Mesodermal cell (in vitro differentiated cells): ENCODE results near the gene EPS8L2.

Source experiments
- H3K27ac ChIP-seq: 2 replicates; pipeline ENCODE4 v1.7.0; 2013; ENCODE audit warnings: mild to moderate bottlenecking, low read depth, low read length, moderate library complexity; ENCODE audit not compliant: severe bottlenecking
- H3K36me3 ChIP-seq: 2 replicates; pipeline ENCODE4 v1.7.1; 2013; ENCODE audit warnings: mild to moderate bottlenecking, low read length, moderate library complexity; ENCODE audit not compliant: control insufficient read depth, insufficient read depth
- H3K4me1 ChIP-seq: one replicate; pipeline ENCODE4 v1.7.1; 2013; ENCODE audit warnings: mild to moderate bottlenecking, low read length; ENCODE audit not compliant: insufficient read depth, control insufficient read depth, poor library complexity, severe bottlenecking
- H3K4me3 ChIP-seq: 2 replicates; pipeline ENCODE4 v1.7.0; 2013; ENCODE audit warnings: low read length, control low read depth, mild to moderate bottlenecking; ENCODE audit not compliant: insufficient read depth, poor library complexity, severe bottlenecking; ENCODE audit errors: extremely low read depth
- H3K9me3 ChIP-seq: 2 replicates; pipeline ENCODE4 v1.7.1; 2013; ENCODE audit warnings: mild to moderate bottlenecking, low read length, moderate library complexity; ENCODE audit not compliant: control insufficient read depth
- WGBS, 2 experiments: methylation state at CpG; one replicate each; pipeline ENCODE4 v1.1.5; 2013; ENCODE audit warnings: missing lambda C conversion rate in 2 of 2; ENCODE audit not compliant: insufficient coverage in 2 of 2; 5-methylcytosine and 5-hydroxymethylcytosine counted together

The EPS8L2 gene

GRCh38 chr11:764322-765024 is 58.4 kb downstream of the EPS8L2 start:
- 91 to 97% methylated on average over 15 to 17 of the region's 18 CpGs for WGBS, 2 experiments
- Histone ChIP-seq H3K9me3 (no peaks in the 10 kb centered on the region), H3K27ac (no peak overlapping the region), H3K4me1 (no peaks in the 10 kb centered on the region), H3K36me3 (peaks cover 80% of the 10 kb centered on the region), H3K4me3 (no peak overlapping the region)

- H3K4me3 ChIP-seq: no peak overlapping the region
- H3K27ac ChIP-seq: no peak overlapping the region
- no peaks in the 10 kb centered on the region for H3K4me1 ChIP-seq
- WGBS, 2 experiments: 80 to 84% methylated on average over 14 to 17 of the region's 19 CpGs
- peaks cover 80% of the 10 kb centered on the region for H3K36me3 ChIP-seq
- H3K9me3 ChIP-seq: no peaks in the 10 kb centered on the region
These were observed 59.2 kb downstream of the EPS8L2 start for GRCh38 chr11:765025-765801.

GRCh38 chr11:765802-766091 is 59.7 kb downstream of the EPS8L2 start:
- Histone ChIP-seq H3K27ac (no peak overlapping the region), H3K4me1 (no peaks in the 10 kb centered on the region)
- 93 to 97% methylated on average over 8 of the region's 8 CpGs for WGBS, 2 experiments

GRCh38 chr11:766106-766935 is 60.3 kb downstream of the EPS8L2 start:
- Histone ChIP-seq H3K27ac (no peak overlapping the region), H3K4me3 (no peak overlapping the region), H3K9me3 (no peaks in the 10 kb centered on the region), H3K36me3 (peaks cover 80% of the 10 kb centered on the region), H3K4me1 (no peaks in the 10 kb centered on the region)
- 97 to 100% methylated on average over 4 to 6 of the region's 11 CpGs for WGBS, 2 experiments

More at GRCh38 chr11:765802-766091, 59.7 kb downstream of the EPS8L2 start:
- H3K9me3 ChIP-seq: no peaks in the 10 kb centered on the region
- H3K4me3 ChIP-seq: no peak overlapping the region
- H3K36me3 ChIP-seq: peaks cover 80% of the 10 kb centered on the region

GRCh38 chr11:766936-767210 is 60.8 kb downstream of the EPS8L2 start:
- no peaks in the 10 kb centered on the region for H3K4me1 ChIP-seq
- no peak overlapping the region for H3K4me3 ChIP-seq
- no peak overlapping the region for H3K27ac ChIP-seq
- peaks cover 80% of the 10 kb centered on the region for H3K36me3 ChIP-seq
- 86 to 100% methylated on average over 1 of the region's 2 CpGs for WGBS, 2 experiments
- H3K9me3 ChIP-seq: no peaks in the 10 kb centered on the region

GRCh38 chr11:767238-767637 is 61.2 kb downstream of the EPS8L2 start:
- H3K9me3 ChIP-seq: no peaks in the 10 kb centered on the region
- H3K4me1 ChIP-seq: no peaks in the 10 kb centered on the region
- H3K36me3 ChIP-seq: peaks cover 80% of the 10 kb centered on the region
- no peak overlapping the region for H3K4me3 ChIP-seq
- no peak overlapping the region for H3K27ac ChIP-seq
- WGBS, 2 experiments: 91 to 95% methylated on average over 8 to 11 of the region's 11 CpGs

GRCh38 chr11:769887-770641 is 64.0 kb downstream of the EPS8L2 start:
- Histone ChIP-seq H3K4me3 (no peak overlapping the region), H3K36me3 (peaks cover 83% of the 10 kb centered on the region), H3K4me1 (peaks cover 2% of the 10 kb centered on the region), H3K27ac (no peak overlapping the region), H3K9me3 (no peaks in the 10 kb centered on the region)
- 90% methylated on average over 16 to 20 of the region's 23 CpGs for WGBS, 2 experiments

GRCh38 chr11:770642-771616 is 64.9 kb downstream of the EPS8L2 start:
- Histone ChIP-seq H3K9me3 (no peaks in the 10 kb centered on the region), H3K4me3 (no peak overlapping the region), H3K4me1 (peaks cover 9% of the 10 kb centered on the region), H3K36me3 (peaks cover 78% of the 10 kb centered on the region), H3K27ac (no peak overlapping the region)
- WGBS, 2 experiments: 96% methylated on average over 29 to 31 of the region's 32 CpGs

- no peak overlapping the region for H3K4me3 ChIP-seq
These were observed 65.7 kb downstream of the EPS8L2 start for GRCh38 chr11:771617-772204.

More at GRCh38 chr11:771617-772204, 65.7 kb downstream of the EPS8L2 start:
- no peak overlapping the region for H3K27ac ChIP-seq
- WGBS, 2 experiments: 93 to 95% methylated on average over 7 to 11 of the region's 15 CpGs
- H3K36me3 ChIP-seq: peaks cover 70% of the 10 kb centered on the region
- H3K4me1 ChIP-seq: peaks cover 9% of the 10 kb centered on the region
- H3K9me3 ChIP-seq: no peaks in the 10 kb centered on the region
